Testis (tissue), 3 donors: Measurements from ENCODE around the gene PTPRR. TPM values are rescaled to one million over a fixed set of nuclear protein-coding genes. Genes with fewer than 3 reads are reported as not detected.

Source experiments
- DNase-seq: peaks from one replicate; pipeline ENCODE4 v3.0.0-alpha.2; 2019
- H3K27ac ChIP-seq, 2 donors: fragments of 200-600 bp; sonication (generic); one replicate each; pipeline ENCODE4 v1.5.1; 2019
- H3K27me3 ChIP-seq: fragments of 200-600 bp; sonication (generic); one replicate; pipeline ENCODE4 v1.5.1; 2019
- H3K36me3 ChIP-seq: fragments of 200-600 bp; sonication (generic); one replicate; pipeline ENCODE4 v1.5.1; 2017; ENCODE audit warnings: low read depth; ENCODE audit errors: missing control alignments
- H3K4me1 ChIP-seq: fragments of 200-600 bp; sonication (generic); one replicate; pipeline ENCODE4 v1.5.1; 2019
- H3K4me3 ChIP-seq, 2 donors: fragments of 200-600 bp; sonication (generic); one replicate each; pipeline ENCODE4 v1.5.1; 2017 to 2019
- H3K9me3 ChIP-seq: fragments of 200-600 bp; sonication (generic); one replicate; pipeline ENCODE4 v1.5.1; 2017
- CTCF ChIP-seq, 3 experiments: fragments of 450-650 bp in 2 of 3; fragments of 200-600 bp in 1 of 3; sonication (generic) in 1 of 3; IDR thresholded peaks; one replicate each; pipeline ENCODE4 v1.5.1; 2016 to 2019; ENCODE audit warnings: antibody characterized with exemption in 3 of 3, mild to moderate bottlenecking in 2 of 3, moderate library complexity in 1 of 3
- POLR2A ChIP-seq: fragments of 450-650 bp; IDR thresholded peaks from one replicate; pipeline ENCODE4 v1.6.1; 2017; ENCODE audit warnings: antibody characterized with exemption, mild to moderate bottlenecking, moderate library complexity
- WGBS, 2 donors: methylation state at CpG; one replicate each; pipeline ENCODE4 v1.1.5; 2018; 5-methylcytosine and 5-hydroxymethylcytosine counted together
- intact Hi-C: fragments of 100-400 bp; cut with DNase I; formaldehyde crosslinking; loops from one replicate; pipeline ENCODE4 v1.15.1; 2023; ENCODE audit warnings: low total_unique reads
- polyA plus RNA-seq: library from polyadenylated mRNA; stranded (reverse); fragments of 350-450 nt; fragmentation: Illumina TruSeq; extraction: RNeasy Lipid Tissue Mini Kit (QIAGEN cat#74804); gene quantifications from one replicate; pipeline ENCODE4 v1.2.3, GENCODE V29; 2014; ENCODE audit warnings: low read depth, low replicate concordance; ENCODE audit not compliant: insufficient read depth
- total RNA-seq, 2 donors: library from RNA; depleted of rRNA; stranded (reverse); fragments of >200 nt; gene quantifications; one replicate each; pipeline ENCODE4 v1.2.3, GENCODE V29; 2016

Gene PTPRR
- total and polyA plus RNA-seq, 3 donors from 2014 or later, result 0.16 to 0.43 (median 0.24) TPM

- intact Hi-C loops, result no loop called here
- Histone ChIP-seq H3K4me3 (no peak overlapping the region), H3K9me3 (no peaks in the 10 kb centered on the region), H3K27me3 (no peaks in the 10 kb centered on the region), H3K4me1 (no peaks in the 10 kb centered on the region), H3K36me3 (no peaks in the 10 kb centered on the region), H3K27ac (no peak overlapping the region)
- 85 to 91% methylated on average over 4 of the region's 4 CpGs for WGBS, 2 donors
- TF ChIP-seq POLR2A (no peak), CTCF (IDR thresholded peaks at IDR 0.05) (no peak)
- DNase-seq, result no peak
Observed at GRCh38 chr12:70964867-70965510, 44.5 kb upstream of the PTPRR start.

- WGBS, 2 donors, result 57 to 62% methylated on average over 3 of the region's 3 CpGs
- H3K4me1 ChIP-seq, result no peaks in the 10 kb centered on the region
- DNase-seq, result no peak
- H3K4me3 ChIP-seq, result no peak overlapping the region
- H3K9me3 ChIP-seq, result no peaks in the 10 kb centered on the region
- no peaks in the 10 kb centered on the region for H3K36me3 ChIP-seq
- no peak overlapping the region for H3K27ac ChIP-seq
- no peak for TF ChIP-seq POLR2A
- no peak for TF ChIP-seq CTCF (IDR thresholded peaks at IDR 0.05)
- no peaks in the 10 kb centered on the region for H3K27me3 ChIP-seq
- intact Hi-C loops, result no loop called here
Observed at GRCh38 chr12:70963081-70963660, 42.6 kb upstream of the PTPRR start.

- no peak overlapping the region for H3K27ac ChIP-seq
- H3K4me1 ChIP-seq, result no peaks in the 10 kb centered on the region
- DNase-seq, result no peak
- intact Hi-C loops, result no loop called here
- H3K4me3 ChIP-seq, result no peak overlapping the region
- H3K27me3 ChIP-seq, result no peaks in the 10 kb centered on the region
- TF ChIP-seq CTCF (IDR thresholded peaks at IDR 0.05) (no peak), POLR2A (no peak)
- H3K36me3 ChIP-seq, result no peaks in the 10 kb centered on the region
- no peaks in the 10 kb centered on the region for H3K9me3 ChIP-seq
- WGBS, 2 donors, result 60 to 62% methylated on average over 2 of the region's 2 CpGs
Observed at GRCh38 chr12:70962226-70962794, 41.8 kb upstream of the PTPRR start.

- no peak for TF ChIP-seq CTCF (IDR thresholded peaks at IDR 0.05)
- no peak for TF ChIP-seq POLR2A
- WGBS, 2 donors, result 82 to 87% methylated on average over 1 of the region's 1 CpG
- H3K4me1 ChIP-seq, result no peaks in the 10 kb centered on the region
- DNase-seq, result no peak
- H3K27me3 ChIP-seq, result no peaks in the 10 kb centered on the region
- H3K9me3 ChIP-seq, result no peaks in the 10 kb centered on the region
- intact Hi-C loops, result no loop called here
- H3K27ac ChIP-seq, result no peak overlapping the region
- no peaks in the 10 kb centered on the region for H3K36me3 ChIP-seq
- H3K4me3 ChIP-seq, result no peak overlapping the region
Observed at GRCh38 chr12:70960484-70960883, 39.9 kb upstream of the PTPRR start.
